T-helper 17 cell (primary cell): ENCODE results near the gene EGLN2. TPM values are rescaled to one million over a fixed set of nuclear protein-coding genes. Genes with fewer than 3 reads are reported as not detected.
A peak's percentile ranks its signal among the peaks of the same experiment; 100 is the strongest.
"Not testable (repeated sequence)": the region's sequence is repeated elsewhere in the genome, so short reads cannot be mapped to it uniquely, and the experiment has no call there.

Source experiments
- ATAC-seq: fragments of 150-1000 bp; cut with Tn5 transposase; 2 replicates; pipeline ENCODE4 v1.10.0; 2021; ENCODE audit warnings: mild to moderate bottlenecking, moderate library complexity
- DNase-seq, 3 donors: peaks; one replicate each; pipeline versions ENCODE4 v3.0.0 to v3.0.0-alpha.2; 2020 to 2021
- H3K9me3 ChIP-seq: one replicate; pipeline ENCODE4 v1.7.0; 2013; ENCODE audit warnings: low read length, mild to moderate bottlenecking; ENCODE audit not compliant: control insufficient read depth, poor library complexity, severe bottlenecking
- H3K27ac Mint-ChIP-seq: one replicate; pipeline ENCODE4 v1.8.0; 2022; ENCODE audit warnings: mild to moderate bottlenecking, moderate library complexity, mixed read lengths
- H3K27me3 Mint-ChIP-seq: one replicate; pipeline ENCODE4 v1.8.0; 2022; ENCODE audit warnings: mixed read lengths
- H3K36me3 Mint-ChIP-seq: one replicate; pipeline ENCODE4 v1.8.0; 2022; ENCODE audit warnings: low read depth, mixed read lengths
- H3K4me1 Mint-ChIP-seq: one replicate; pipeline ENCODE4 v1.8.0; 2022; ENCODE audit warnings: mild to moderate bottlenecking, mixed read lengths
- H3K4me3 Mint-ChIP-seq: one replicate; pipeline ENCODE4 v1.8.0; 2022; ENCODE audit warnings: mild to moderate bottlenecking, moderate library complexity, mixed read lengths
- total RNA-seq, 4 donors: library from RNA in 2 of 4; stranded (reverse) in 2 of 4; gene quantifications; one replicate each; pipeline ENCODE4 v1.2.3 and lab custom pipeline; 2022 to 2026

The EGLN2 gene
- total RNA-seq, 2 donors from 2014 or later: 112 to 131 TPM

- peaks cover 17% of the 10 kb centered on the region for H3K36me3 Mint-ChIP-seq
- no peaks in the 10 kb centered on the region for H3K27me3 Mint-ChIP-seq
- no peaks in the 10 kb centered on the region for H3K9me3 ChIP-seq
- peaks cover 33% of the 10 kb centered on the region for H3K4me1 Mint-ChIP-seq
- H3K27ac Mint-ChIP-seq: peak overlapping the region; percentile 84
- no peak for ATAC-seq
- H3K4me3 Mint-ChIP-seq: peak overlapping the region; percentile 25
- DNase-seq: no peak
These were observed 18.4 kb upstream of the EGLN2 start for GRCh38 chr19:40780582-40780981.

DNA sequence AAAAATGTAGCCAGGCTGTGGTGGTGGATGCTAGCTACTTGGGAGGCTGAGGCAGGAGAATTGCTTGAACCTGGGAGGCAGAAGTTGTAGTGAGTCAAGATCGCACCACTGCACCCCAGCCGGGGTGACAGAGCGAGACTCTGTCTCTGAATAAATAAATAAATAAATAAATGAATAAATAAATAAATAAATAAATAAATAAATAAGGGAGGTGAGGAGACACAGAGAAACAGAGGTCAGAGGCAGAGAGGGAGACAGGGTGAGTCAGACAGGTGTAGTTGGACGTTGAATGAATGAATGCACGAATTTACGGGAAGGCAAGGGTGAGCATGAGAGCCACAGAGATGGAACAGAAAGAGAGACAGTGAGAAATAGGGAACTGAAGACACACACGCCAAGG, 17.9 kb upstream of the EGLN2 start:
- Mint-ChIP-seq H3K4me3 (no peak overlapping the region), H3K27ac (peak overlapping the region; percentile 84), H3K27me3 (no peaks in the 10 kb centered on the region), H3K4me1 (peaks cover 35% of the 10 kb centered on the region), H3K36me3 (peaks cover 17% of the 10 kb centered on the region)
- no peaks in the 10 kb centered on the region for H3K9me3 ChIP-seq
- no peak for DNase-seq
- no peak for ATAC-seq

- H3K9me3 ChIP-seq: no peaks in the 10 kb centered on the region
- DNase-seq: no peak
- Mint-ChIP-seq H3K27ac (no peak overlapping the region), H3K36me3 (peaks cover 16% of the 10 kb centered on the region), H3K4me1 (peaks cover 25% of the 10 kb centered on the region), H3K27me3 (no peaks in the 10 kb centered on the region), H3K4me3 (no peak overlapping the region)
- no peak for ATAC-seq
These were observed 15.3 kb upstream of the EGLN2 start for GRCh38 chr19:40783711-40784110.

DNA sequence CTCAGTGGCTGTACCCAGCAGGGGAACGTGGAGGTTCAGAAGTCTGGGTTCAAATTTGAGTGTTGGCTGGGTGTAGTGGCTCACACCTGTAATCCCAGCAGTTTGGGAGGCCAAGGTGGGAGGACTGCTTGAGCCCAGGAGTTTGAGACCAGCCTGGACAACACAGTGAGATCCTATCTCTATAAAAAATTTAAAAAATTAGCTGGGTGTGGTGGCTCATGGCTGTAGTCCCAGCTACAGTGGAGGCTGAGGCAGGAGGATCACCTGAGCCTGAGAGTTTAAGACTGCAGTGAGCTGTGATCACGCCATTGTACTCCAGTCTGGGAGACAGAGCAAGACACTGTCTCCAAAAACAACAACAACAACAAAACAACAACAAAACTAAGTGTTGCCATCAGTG, 14.8 kb upstream of the EGLN2 start:
- not testable (repeated sequence) for DNase-seq, H3K9me3 ChIP-seq, ATAC-seq, H3K27ac Mint-ChIP-seq, H3K27me3 Mint-ChIP-seq, H3K4me3 Mint-ChIP-seq
- H3K4me1 Mint-ChIP-seq: peaks cover 23% of the 10 kb centered on the region
- H3K36me3 Mint-ChIP-seq: peaks cover 16% of the 10 kb centered on the region

DNA sequence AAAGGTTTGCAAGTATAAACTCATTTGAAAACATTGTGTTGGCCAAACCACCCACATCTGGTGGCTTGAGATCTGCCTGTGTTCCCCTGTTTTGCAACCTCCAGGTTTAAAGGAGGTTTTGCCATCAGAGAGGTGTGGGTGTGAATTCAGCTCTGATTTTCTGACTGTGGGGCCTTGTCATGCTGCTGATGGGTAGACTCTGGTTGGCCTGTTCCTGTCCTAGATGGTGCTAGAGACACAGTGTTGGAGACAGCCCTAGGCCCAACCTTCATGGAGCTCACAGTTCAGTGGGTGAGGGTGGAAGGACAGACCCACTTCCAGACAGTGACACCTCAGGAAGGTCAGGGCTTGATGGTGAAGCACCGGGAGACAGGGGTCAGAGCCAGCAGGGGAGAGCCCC, 13.5 kb upstream of the EGLN2 start:
- peak overlapping the region; percentile 29 for H3K27ac Mint-ChIP-seq
- DNase-seq (no peak), ATAC-seq (no peak)
- H3K9me3 ChIP-seq: no peaks in the 10 kb centered on the region
- peaks cover 15% of the 10 kb centered on the region for H3K36me3 Mint-ChIP-seq
- H3K27me3 Mint-ChIP-seq: no peaks in the 10 kb centered on the region
- peaks cover 18% of the 10 kb centered on the region for H3K4me1 Mint-ChIP-seq
- H3K4me3 Mint-ChIP-seq: no peak overlapping the region

DNA sequence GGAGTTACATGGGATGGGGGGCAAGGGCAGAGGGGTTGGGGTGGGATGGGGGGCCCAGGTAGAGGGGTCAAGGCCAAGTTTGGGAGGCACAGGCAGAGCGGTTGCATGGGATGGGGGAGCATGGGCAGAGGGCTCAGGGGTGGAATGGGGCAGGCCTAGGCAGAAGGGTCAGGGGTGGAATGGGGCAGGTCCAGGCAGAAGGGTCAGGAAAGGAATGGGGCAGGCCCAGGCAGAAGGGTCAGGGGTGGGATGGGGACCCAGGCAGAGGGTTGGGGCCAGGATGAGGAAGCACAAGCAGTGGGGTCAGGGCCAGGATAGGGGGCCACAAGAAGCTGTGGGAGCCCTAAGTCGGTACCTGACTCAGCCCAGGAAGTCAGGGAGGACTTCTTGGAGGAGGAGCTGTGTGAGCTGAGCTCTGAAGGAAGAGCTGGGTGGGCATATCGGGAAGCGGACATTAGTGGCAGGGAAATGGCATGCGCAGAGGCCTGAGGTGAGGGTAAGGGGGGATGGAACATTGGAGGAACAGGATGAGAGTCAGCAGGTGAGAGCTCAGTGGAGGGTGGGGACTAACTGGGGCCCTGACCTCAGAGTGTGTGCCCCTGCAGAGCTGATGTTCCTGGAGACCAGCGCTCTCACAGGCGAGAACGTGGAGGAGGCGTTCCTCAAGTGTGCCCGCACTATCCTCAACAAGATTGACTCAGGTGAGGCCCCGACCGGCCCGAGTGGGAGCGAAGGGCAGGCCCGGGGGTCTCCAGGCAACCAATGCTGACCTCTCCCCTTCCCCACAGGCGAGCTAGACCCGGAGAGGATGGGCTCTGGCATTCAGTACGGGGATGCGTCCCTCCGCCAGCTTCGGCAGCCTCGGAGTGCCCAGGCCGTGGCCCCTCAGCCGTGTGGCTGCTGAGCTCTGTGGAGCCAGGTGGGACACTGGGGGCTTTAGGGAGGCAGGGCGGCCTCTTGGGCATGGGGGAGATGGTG, 12.6 kb upstream of the EGLN2 start:
- ATAC-seq (no peak), DNase-seq (no peak)
- Mint-ChIP-seq H3K27ac (peak overlapping the region; percentile 29), H3K27me3 (no peaks in the 10 kb centered on the region), H3K36me3 (peaks cover 11% of the 10 kb centered on the region), H3K4me1 (peaks cover 17% of the 10 kb centered on the region), H3K4me3 (no peak overlapping the region)
- no peaks in the 10 kb centered on the region for H3K9me3 ChIP-seq

DNA sequence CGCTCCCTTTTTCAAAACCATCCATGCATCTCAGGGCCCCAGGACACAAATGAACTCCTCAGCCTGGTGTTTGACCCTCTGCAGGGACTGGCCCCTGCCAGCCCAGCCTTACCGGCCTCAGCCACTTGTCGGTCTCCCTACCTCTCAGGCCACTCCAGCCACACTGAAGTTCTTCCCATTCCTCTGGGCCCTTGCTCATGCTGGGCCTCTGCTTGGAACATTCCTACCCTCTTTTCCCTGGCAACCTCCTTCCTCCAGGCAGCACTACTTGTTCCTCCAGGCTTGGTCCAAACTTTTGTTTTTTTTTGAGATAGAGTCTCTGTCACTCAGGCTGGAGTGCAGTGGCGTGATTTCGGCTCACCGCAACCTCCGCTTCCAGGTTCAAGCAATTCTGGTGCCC, 7.6 kb upstream of the EGLN2 start:
- peaks cover 4% of the 10 kb centered on the region for H3K36me3 Mint-ChIP-seq
- H3K4me3 Mint-ChIP-seq: no peak overlapping the region
- H3K4me1 Mint-ChIP-seq: peaks cover 7% of the 10 kb centered on the region
- no peaks in the 10 kb centered on the region for H3K27me3 Mint-ChIP-seq
- ATAC-seq (no peak), DNase-seq (no peak)
- H3K27ac Mint-ChIP-seq: no peak overlapping the region
- no peaks in the 10 kb centered on the region for H3K9me3 ChIP-seq

GRCh38 chr19:40791996-40792395, 7.0 kb upstream of the EGLN2 start:
- no peaks in the 10 kb centered on the region for H3K27me3 Mint-ChIP-seq

DNA sequence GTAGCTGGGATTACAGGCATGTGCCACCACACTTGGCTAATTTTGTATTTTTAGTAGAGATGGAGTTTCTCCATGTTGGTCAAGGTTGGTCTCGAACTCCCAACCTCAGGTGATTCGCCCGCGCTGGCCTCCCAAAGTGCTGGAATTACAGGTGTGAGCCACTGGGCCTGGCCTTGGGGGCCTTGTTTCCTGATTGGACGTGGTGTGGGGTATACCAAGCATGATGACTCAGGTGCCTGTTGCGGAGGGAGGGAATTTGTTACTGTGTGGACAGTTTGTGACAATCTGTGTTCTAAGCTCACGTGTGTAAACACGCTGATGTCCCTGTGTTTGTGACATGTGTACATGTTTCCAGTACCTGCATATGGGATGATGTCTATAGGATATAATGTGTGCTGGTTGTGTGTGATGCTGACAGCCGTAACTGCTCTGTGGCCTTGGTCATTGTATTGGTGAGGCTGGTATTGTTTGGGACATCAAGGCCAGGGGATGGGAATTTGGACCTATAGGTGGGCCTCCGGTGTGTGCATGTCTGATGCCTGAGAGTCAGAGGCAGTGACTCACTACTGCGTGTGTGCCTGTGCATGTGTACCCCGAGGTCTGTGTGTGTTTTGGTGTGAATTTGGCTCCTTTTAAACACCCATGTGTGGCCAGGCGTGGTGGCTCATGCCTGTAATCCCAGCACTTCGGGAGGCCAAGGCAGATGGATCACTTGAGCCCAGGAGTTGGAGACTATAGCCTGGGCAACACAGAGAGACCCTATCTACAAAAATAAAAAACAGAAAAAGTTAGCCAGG, 1.6 kb upstream of the EGLN2 start:
- Mint-ChIP-seq H3K4me1 (peaks cover 29% of the 10 kb centered on the region), H3K27me3 (no peaks in the 10 kb centered on the region), H3K27ac (peak overlapping the region; percentile 99), H3K4me3 (peak overlapping the region; percentile 98), H3K36me3 (peaks cover 11% of the 10 kb centered on the region)
- no peaks in the 10 kb centered on the region for H3K9me3 ChIP-seq
- no peak for DNase-seq
- ATAC-seq: no peak

More at GRCh38 chr19:40791996-40792395, 7.0 kb upstream of the EGLN2 start:
- H3K36me3 Mint-ChIP-seq: peaks cover 4% of the 10 kb centered on the region
- no peak overlapping the region for H3K27ac Mint-ChIP-seq
- no peak for ATAC-seq
- no peak overlapping the region for H3K4me3 Mint-ChIP-seq
- H3K9me3 ChIP-seq: no peaks in the 10 kb centered on the region
- no peak for DNase-seq
- H3K4me1 Mint-ChIP-seq: peaks cover 6% of the 10 kb centered on the region

DNA sequence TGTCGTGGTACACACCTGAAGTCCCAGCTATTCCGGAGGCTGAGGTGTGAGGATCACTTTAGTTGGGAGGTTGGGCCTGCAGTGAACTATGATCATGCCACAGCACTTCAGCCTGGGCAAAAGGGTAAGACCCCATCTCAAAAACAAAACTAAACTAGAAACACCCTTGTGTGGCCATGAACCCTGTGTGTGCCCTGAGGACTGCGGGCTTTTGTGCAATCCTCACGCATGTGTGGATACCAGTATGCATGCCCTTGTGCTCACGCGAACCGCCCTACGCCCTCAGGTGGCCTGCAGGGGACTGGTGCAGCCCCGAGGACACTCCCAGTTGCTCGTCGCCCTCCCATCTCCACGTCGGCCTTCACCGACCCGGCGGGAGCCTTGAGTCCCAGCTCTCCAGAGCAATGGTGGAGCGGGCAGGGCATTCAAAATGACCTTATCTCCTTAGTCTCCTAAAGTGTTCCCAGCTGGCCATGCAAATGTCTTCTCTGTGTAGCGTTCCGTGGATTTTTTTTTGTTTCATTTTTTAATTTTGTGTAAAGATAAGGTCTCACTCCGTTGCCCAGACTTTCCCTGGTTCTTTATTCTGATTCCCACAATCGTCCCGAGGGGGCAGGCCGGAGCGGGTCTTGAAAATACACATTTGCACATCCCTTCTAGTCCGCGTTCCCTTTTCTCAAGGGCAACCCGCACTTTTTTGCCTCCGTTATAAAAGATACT, 868 bp upstream of the EGLN2 start:
- peaks cover 12% of the 10 kb centered on the region for H3K36me3 Mint-ChIP-seq
- no peaks in the 10 kb centered on the region for H3K9me3 ChIP-seq
- DNase-seq (peak; percentile 49 to 61 (median 51)), ATAC-seq (peak; percentile 44)
- peak overlapping the region; percentile 99 for H3K27ac Mint-ChIP-seq
- no peaks in the 10 kb centered on the region for H3K27me3 Mint-ChIP-seq
- peak overlapping the region; percentile 98 for H3K4me3 Mint-ChIP-seq
- H3K4me1 Mint-ChIP-seq: peaks cover 36% of the 10 kb centered on the region

GRCh38 chr19:40799558-40800338, 757 bp downstream of the EGLN2 start:
- Mint-ChIP-seq H3K27ac (peak overlapping the region; percentile 98), H3K4me1 (peaks cover 52% of the 10 kb centered on the region), H3K27me3 (no peaks in the 10 kb centered on the region), H3K4me3 (peak overlapping the region; percentile 98), H3K36me3 (peaks cover 12% of the 10 kb centered on the region)
- H3K9me3 ChIP-seq: no peaks in the 10 kb centered on the region
- DNase-seq (no peak), ATAC-seq (no peak)

DNA sequence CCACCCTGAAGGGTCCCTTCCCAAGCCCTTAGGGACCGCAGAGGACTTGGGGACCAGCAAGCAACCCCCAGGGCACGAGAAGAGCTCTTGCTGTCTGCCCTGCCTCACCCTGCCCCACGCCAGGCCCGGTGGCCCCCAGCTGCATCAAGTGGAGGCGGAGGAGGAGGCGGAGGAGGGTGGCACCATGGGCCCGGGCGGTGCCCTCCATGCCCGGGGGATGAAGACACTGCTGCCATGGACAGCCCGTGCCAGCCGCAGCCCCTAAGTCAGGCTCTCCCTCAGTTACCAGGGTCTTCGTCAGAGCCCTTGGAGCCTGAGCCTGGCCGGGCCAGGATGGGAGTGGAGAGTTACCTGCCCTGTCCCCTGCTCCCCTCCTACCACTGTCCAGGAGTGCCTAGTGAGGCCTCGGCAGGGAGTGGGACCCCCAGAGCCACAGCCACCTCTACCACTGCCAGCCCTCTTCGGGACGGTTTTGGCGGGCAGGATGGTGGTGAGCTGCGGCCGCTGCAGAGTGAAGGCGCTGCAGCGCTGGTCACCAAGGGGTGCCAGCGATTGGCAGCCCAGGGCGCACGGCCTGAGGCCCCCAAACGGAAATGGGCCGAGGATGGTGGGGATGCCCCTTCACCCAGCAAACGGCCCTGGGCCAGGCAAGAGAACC, 1.5 kb downstream of the EGLN2 start:
- H3K27me3 Mint-ChIP-seq: no peaks in the 10 kb centered on the region
- H3K9me3 ChIP-seq: no peaks in the 10 kb centered on the region
- H3K27ac Mint-ChIP-seq: peak overlapping the region; percentile 98
- ATAC-seq (no peak), DNase-seq (no peak)
- peaks cover 60% of the 10 kb centered on the region for H3K4me1 Mint-ChIP-seq
- peak overlapping the region; percentile 98 for H3K4me3 Mint-ChIP-seq
- peaks cover 12% of the 10 kb centered on the region for H3K36me3 Mint-ChIP-seq
